ENCODE measurements around the gene RENBP.

The RENBP gene

GRCh38 chrX:153917869-153918268, 26.6 kb downstream of the RENBP start:
- DNase-seq (ENCODE audit: low read depth): no peak

GRCh38 chrX:153913701-153914100, 30.7 kb downstream of the RENBP start:
- no peak for DNase-seq (ENCODE audit: low read depth)

GRCh38 chrX:153913211-153913610, 31.2 kb downstream of the RENBP start:
- DNase-seq (ENCODE audit: low read depth): no peak

GRCh38 chrX:153911798-153912197, 32.6 kb downstream of the RENBP start:
- DNase-seq (ENCODE audit: low read depth): no peak

- no peak for DNase-seq (ENCODE audit: low read depth)
Measured at GRCh38 chrX:153910446-153910845, 34.0 kb downstream of the RENBP start.

- DNase-seq (ENCODE audit: low read depth): no peak
Measured at GRCh38 chrX:153909980-153910360, 34.5 kb downstream of the RENBP start.

GRCh38 chrX:153909024-153909979, 35.1 kb downstream of the RENBP start:
- DNase-seq (ENCODE audit: low read depth): peak; percentile 16

- DNase-seq (ENCODE audit: low read depth): no peak
Measured at GRCh38 chrX:153908219-153908860, 36.1 kb downstream of the RENBP start.

- no peak for DNase-seq (ENCODE audit: low read depth)
Measured at GRCh38 chrX:153907456-153907855, 37.0 kb downstream of the RENBP start.

GRCh38 chrX:153906126-153906917, 38.1 kb downstream of the RENBP start:
- no peak for DNase-seq (ENCODE audit: low read depth)

GRCh38 chrX:153905481-153906095, 38.9 kb downstream of the RENBP start:
- DNase-seq (ENCODE audit: low read depth): no peak

GRCh38 chrX:153903991-153904957, 40.2 kb downstream of the RENBP start, which contains the start of gene AVPR2:
TSS of gene AVPR2 (plus strand) at chrX:153904673. CDS start at chrX:153905146, 473 bp downstream.
- DNase-seq (ENCODE audit: low read depth): no peak

- no peak for DNase-seq (ENCODE audit: low read depth)
Measured at GRCh38 chrX:153903238-153903980, 41.0 kb downstream of the RENBP start.

GRCh38 chrX:153902385-153902784, 42.1 kb downstream of the RENBP start:
- DNase-seq (ENCODE audit: low read depth): no peak

GRCh38 chrX:153901753-153902140, 42.7 kb downstream of the RENBP start:
- DNase-seq (ENCODE audit: low read depth): no peak

GRCh38 chrX:153900831-153901752, 43.4 kb downstream of the RENBP start:
- DNase-seq (ENCODE audit: low read depth): peak; percentile 95

GRCh38 chrX:153897899-153898298, 46.5 kb downstream of the RENBP start:
- no peak for DNase-seq (ENCODE audit: low read depth)

- DNase-seq (ENCODE audit: low read depth): no peak
Measured at GRCh38 chrX:153889123-153889522, 55.3 kb downstream of the RENBP start.

GRCh38 chrX:153888344-153888743, 56.1 kb downstream of the RENBP start:
- DNase-seq (ENCODE audit: low read depth): no peak

Measured in EH (cell line).